ENCODE results near the gene RNPS1. TPM values are rescaled to one million over a fixed set of nuclear protein-coding genes. Genes with fewer than 3 reads are reported as not detected.

Gene RNPS1
- polyA plus RNA-seq, 1 experiment, result 95.3 TPM

GRCh38 chr16:2275476-2276367 is 7.8 kb upstream of the RNPS1 start:
- DNase-seq (ENCODE audit: low read depth, low spot score), result no peak
- Histone ChIP-seq H3K9me3 (ENCODE audit: control insufficient read depth, insufficient read depth, low read length) (no peaks in the 10 kb centered on the region; the same call in 1 of the 2 replicates), H3K4me3 (ENCODE audit: low read depth, low read length) (no peak overlapping the region), H3K27me3 (ENCODE audit: control insufficient read depth, insufficient read depth, low read length) (peaks cover 47% of the 10 kb centered on the region), H3K27ac (ENCODE audit: low read depth, low read length) (no peak overlapping the region)
- ChIA-PET CTCF (no interaction called here), POLR2A (no interaction called here)
- TF ChIP-seq CTCF (IDR thresholded peaks at IDR 0.05; ENCODE audit: low read depth, low read length), result no peak

GRCh38 chr16:2273931-2274330 is 6.0 kb upstream of the RNPS1 start:
- TF ChIP-seq CTCF (IDR thresholded peaks at IDR 0.05; ENCODE audit: low read depth, low read length), result no peak
- DNase-seq (ENCODE audit: low read depth, low spot score), result no peak
- Histone ChIP-seq H3K27ac (ENCODE audit: low read depth, low read length) (no peak overlapping the region), H3K9me3 (ENCODE audit: control insufficient read depth, insufficient read depth, low read length) (no peaks in the 10 kb centered on the region; the same call in 1 of the 2 replicates), H3K27me3 (ENCODE audit: control insufficient read depth, insufficient read depth, low read length) (peaks cover 35% of the 10 kb centered on the region), H3K4me3 (ENCODE audit: low read depth, low read length) (no peak overlapping the region)
- ChIA-PET CTCF (no interaction called here), POLR2A (interaction anchor here (0.5 kb wide), 1 partner anchor 96 kb away, joined by 4 read pairs; no protein-coding TSS in a partner anchor)

GRCh38 chr16:2273484-2273883 is 5.6 kb upstream of the RNPS1 start:
- Histone ChIP-seq H3K27ac (ENCODE audit: low read depth, low read length) (no peak overlapping the region), H3K4me3 (ENCODE audit: low read depth, low read length) (no peak overlapping the region), H3K9me3 (ENCODE audit: control insufficient read depth, insufficient read depth, low read length) (no peaks in the 10 kb centered on the region; the same call in 1 of the 2 replicates), H3K27me3 (ENCODE audit: control insufficient read depth, insufficient read depth, low read length) (peaks cover 31% of the 10 kb centered on the region)
- TF ChIP-seq CTCF (IDR thresholded peaks at IDR 0.05; ENCODE audit: low read depth, low read length), result no peak
- ChIA-PET CTCF (no interaction called here), POLR2A (interaction anchor here (0.7 kb wide), 1 partner anchor 1642 kb away, joined by 5 read pairs; no protein-coding TSS in a partner anchor)
- no peak for DNase-seq (ENCODE audit: low read depth, low spot score)

- no peak overlapping the region for H3K4me3 ChIP-seq (ENCODE audit: low read depth, low read length)
- DNase-seq (ENCODE audit: low read depth, low spot score), result no peak
- peaks cover 16% of the 10 kb centered on the region for H3K27me3 ChIP-seq (ENCODE audit: control insufficient read depth, insufficient read depth, low read length)
- no peak overlapping the region for H3K27ac ChIP-seq (ENCODE audit: low read depth, low read length)
- ChIA-PET CTCF (no interaction called here), POLR2A (no interaction called here)
- H3K9me3 ChIP-seq (ENCODE audit: control insufficient read depth, insufficient read depth, low read length), result no peaks in the 10 kb centered on the region
- no peak for TF ChIP-seq CTCF (IDR thresholded peaks at IDR 0.05; ENCODE audit: low read depth, low read length)
These were observed 4.0 kb upstream of the RNPS1 start for GRCh38 chr16:2271848-2272461.
